ENCODE results near the gene SSH3.
A peak's percentile ranks its signal among the peaks of the same experiment; 100 is the strongest.

SSH3 gene

DNA sequence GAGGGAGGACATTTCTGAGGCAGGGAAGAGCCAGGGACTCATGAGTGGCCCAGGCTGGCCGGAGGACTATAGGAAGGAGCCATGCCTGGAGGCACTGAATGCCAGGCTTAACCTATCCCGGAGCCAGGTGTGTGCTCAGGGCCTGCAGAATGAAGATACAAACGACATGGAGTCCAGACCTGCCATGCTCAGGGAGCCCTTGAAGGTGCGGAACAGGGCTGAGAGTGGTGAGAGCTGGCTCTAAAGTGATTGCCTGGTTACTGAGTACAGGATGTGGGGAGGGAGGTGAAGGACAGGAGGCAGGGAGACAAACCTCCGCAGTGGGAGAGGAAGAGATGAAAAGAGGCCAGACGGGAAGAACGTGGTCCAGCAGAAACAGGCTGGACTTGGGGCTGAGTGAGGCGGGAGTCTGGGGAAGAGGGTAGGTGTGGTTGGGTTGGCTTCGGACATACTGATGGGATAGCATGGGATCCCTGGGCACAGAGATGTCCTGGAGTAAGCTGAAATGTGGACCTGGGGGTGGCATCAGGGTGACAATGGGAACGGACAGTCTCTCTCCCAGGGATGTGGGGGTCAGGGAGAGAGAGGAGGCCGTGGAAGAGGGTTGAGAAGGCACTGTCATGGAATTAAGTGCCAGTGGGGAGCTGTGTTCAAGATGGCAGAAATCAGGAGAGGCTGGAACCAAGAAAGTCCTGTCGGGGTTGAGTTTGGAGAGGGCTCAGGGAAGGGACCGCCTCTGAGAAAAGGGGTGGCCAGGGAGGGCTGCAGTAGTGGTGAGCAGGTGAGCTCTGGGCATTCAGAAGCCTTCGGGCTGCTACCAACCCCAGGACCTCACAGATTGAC, 15.8 kb upstream of the SSH3 start:
- Histone ChIP-seq H3K27me3 (ENCODE audit: control insufficient read depth, insufficient read depth, low read length) (no peaks in the 10 kb centered on the region), H3K4me3 (ENCODE audit: low read length) (peak overlapping the region; percentile 73), H3K36me3 (ENCODE audit: control insufficient read depth, insufficient read depth, low read length) (peaks cover 32% of the 10 kb centered on the region), H3K4me1 (ENCODE audit: control insufficient read depth, insufficient read depth, low read length) (peaks cover 18% of the 10 kb centered on the region), H3K9ac (ENCODE audit: low read length) (peak overlapping the region; percentile 61), H3K27ac (ENCODE audit: low read depth, low read length) (peak overlapping the region; percentile 94)

DNA sequence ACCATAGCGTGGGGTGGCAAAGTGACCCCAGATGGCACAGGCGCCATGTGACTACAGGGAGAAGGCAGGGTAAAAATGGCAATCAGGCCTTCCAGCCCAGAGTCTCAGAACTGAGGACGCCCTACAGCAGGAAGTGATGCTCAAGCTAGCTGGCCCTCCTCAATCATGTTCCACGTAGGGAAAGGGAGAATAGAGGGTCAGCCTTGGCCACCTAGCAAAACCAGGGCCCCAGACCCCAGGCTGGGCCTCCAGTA, 15.2 kb upstream of the SSH3 start:
- Histone ChIP-seq H3K4me1 (ENCODE audit: control insufficient read depth, insufficient read depth, low read length) (peaks cover 18% of the 10 kb centered on the region), H3K27ac (ENCODE audit: low read depth, low read length) (peak overlapping the region; percentile 94)

DNA sequence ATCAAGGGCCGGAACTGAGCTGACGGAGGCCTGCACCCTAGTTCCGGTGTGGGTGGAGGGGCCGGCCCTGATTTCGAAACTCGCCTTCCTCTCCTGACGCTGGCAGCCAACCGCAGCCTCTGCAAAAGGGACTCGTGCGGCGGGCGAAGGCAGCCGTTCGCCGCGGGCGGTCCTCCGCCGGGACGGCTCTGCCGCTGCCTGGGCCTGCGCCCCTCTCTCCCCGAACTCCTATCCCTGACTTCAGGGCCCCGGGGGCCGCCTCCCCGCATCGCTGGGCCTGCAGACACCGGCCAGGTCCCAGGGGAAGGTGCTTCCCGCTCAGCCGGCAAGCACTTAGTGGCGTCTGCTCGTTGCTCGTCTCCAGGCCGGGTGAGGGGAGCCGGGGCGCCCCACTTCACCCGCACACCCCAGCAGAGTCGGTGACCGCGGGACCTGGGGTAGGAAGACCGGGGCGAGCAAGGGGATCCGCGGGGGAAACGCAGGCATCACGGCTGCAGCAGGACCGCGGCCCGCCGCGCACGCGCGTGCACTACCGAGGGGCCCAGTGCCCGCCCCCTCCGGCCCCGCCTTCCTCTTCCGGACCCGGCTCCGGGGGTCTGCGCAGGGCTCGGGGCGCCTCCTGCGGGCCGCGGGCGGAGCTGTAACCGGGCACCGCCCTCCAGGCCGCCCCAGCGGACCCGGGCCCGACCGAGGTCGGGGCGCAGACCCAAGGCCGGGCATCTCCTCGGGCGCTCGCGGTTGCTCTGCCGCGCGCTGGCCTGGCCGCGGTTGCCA, 14.7 kb upstream of the SSH3 start:
- H3K27me3 ChIP-seq (ENCODE audit: control insufficient read depth, insufficient read depth, low read length): no peaks in the 10 kb centered on the region
- peaks cover 18% of the 10 kb centered on the region for H3K4me1 ChIP-seq (ENCODE audit: control insufficient read depth, insufficient read depth, low read length)
- peaks cover 22% of the 10 kb centered on the region for H3K36me3 ChIP-seq (ENCODE audit: control insufficient read depth, insufficient read depth, low read length)
- H3K27ac ChIP-seq (ENCODE audit: low read depth, low read length): peak overlapping the region; percentile 94
- peak overlapping the region; percentile 61 for H3K9ac ChIP-seq (ENCODE audit: low read length)
- H3K4me3 ChIP-seq (ENCODE audit: low read length): peak overlapping the region; percentile 73

More for the DNA sequence above, 15.2 kb upstream of the SSH3 start:
- H3K9ac ChIP-seq (ENCODE audit: low read length): peak overlapping the region; percentile 61
- peak overlapping the region; percentile 73 for H3K4me3 ChIP-seq (ENCODE audit: low read length)
- H3K27me3 ChIP-seq (ENCODE audit: control insufficient read depth, insufficient read depth, low read length): no peaks in the 10 kb centered on the region
- H3K36me3 ChIP-seq (ENCODE audit: control insufficient read depth, insufficient read depth, low read length): peaks cover 27% of the 10 kb centered on the region

DNA sequence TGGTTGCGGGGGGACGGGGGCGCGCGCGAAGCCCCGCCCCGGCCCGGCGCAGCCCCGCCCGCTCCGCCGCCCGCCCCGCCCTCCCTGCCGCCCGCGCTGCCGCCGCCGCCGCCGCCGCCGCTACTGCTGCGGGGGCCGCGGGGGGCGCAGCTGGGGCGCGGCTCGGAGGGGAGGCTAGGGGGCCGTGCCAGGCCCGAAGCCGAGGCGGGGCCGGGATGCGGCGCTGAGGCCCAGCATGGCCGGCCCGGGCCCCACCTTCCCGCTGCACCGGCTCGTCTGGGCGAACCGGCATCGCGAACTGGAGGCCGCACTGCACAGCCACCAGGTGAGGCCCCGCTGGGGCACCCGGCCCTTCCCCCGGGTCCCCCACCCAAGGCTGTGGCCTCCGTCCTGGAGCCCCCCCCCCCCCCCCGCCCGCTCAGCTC, 14.1 kb upstream of the SSH3 start, which contains the start of gene ANKRD13D:
Gene ANKRD13D, plus strand, starts transcription at position 78 of the 425 bp plus-strand sequence. Its CDS starts 158 bp downstream, at position 236.
- Histone ChIP-seq H3K27me3 (ENCODE audit: control insufficient read depth, insufficient read depth, low read length) (no peaks in the 10 kb centered on the region), H3K36me3 (ENCODE audit: control insufficient read depth, insufficient read depth, low read length) (peaks cover 16% of the 10 kb centered on the region), H3K27ac (ENCODE audit: low read depth, low read length) (peak within 1 kb of the TSS; percentile 94), H3K9ac (ENCODE audit: low read length) (peak within 1 kb of the TSS; percentile 61), H3K4me3 (ENCODE audit: low read length) (peak within 1 kb of the TSS; percentile 73), H3K4me1 (ENCODE audit: control insufficient read depth, insufficient read depth, low read length) (peaks cover 18% of the 10 kb centered on the region)

DNA sequence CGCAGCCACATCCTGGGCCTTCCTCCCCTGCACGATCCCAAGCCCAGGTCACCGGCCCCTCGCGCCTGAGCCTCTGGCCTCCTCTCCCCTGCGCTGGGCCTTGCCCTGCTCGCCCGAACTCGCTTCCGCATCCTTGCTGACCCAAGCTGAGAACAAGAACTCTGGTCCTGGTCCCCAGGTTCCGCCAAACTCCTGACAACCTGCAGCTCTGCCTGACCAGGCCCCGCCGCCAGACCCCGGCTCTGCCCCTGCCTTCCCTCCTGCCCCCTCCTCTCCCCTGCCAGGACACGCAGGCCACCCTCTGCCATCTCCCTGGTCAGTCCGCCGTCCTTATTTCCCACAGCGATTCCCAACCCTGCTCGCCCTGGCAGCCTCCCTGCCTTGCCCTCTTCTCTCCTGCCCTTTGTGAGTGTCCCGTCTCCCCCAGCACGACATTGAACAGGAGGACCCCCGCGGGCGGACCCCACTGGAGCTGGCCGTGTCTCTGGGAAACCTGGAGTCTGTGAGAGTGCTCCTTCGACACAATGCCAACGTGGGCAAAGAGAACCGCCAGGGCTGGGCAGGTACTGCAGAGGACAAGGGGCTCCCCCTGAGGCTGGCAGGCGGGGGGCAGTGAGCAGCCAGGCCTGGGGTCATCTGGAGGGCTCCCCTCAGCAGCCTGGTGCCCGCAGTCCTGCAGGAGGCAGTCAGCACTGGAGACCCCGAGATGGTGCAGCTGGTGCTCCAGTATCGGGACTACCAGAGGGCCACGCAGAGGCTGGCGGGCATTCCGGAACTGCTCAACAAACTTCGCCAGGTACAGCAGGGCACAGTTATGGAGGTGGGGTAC, 13.5 kb upstream of the SSH3 start:
- Histone ChIP-seq H3K4me3 (ENCODE audit: low read length) (peak overlapping the region; percentile 44), H3K9ac (ENCODE audit: low read length) (peak overlapping the region; percentile 29), H3K36me3 (ENCODE audit: control insufficient read depth, insufficient read depth, low read length) (peaks cover 16% of the 10 kb centered on the region), H3K4me1 (ENCODE audit: control insufficient read depth, insufficient read depth, low read length) (peaks cover 18% of the 10 kb centered on the region), H3K27me3 (ENCODE audit: control insufficient read depth, insufficient read depth, low read length) (no peaks in the 10 kb centered on the region), H3K27ac (ENCODE audit: low read depth, low read length) (peak overlapping the region; percentile 69)

DNA sequence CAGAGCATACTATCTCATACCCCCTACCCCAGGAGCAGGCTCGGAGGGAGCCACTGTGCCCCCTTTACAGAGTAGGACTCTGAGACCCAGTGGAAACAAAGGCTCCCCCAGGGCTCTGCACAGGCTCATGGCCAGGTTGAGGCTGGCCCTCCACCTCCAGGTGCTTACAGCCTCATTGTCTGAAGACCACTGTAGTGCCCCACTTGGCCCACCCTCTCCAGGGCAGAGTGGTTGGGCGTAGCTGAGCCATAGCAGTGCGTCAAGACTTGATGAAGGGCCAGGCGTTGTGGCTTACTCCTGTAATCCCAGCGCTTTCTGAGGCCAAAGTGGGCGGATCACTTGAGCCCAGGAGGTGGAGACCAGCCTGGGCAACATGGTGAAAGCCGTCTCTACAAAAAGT, 12.5 kb upstream of the SSH3 start:
- Histone ChIP-seq H3K36me3 (ENCODE audit: control insufficient read depth, insufficient read depth, low read length) (peaks cover 13% of the 10 kb centered on the region), H3K4me1 (ENCODE audit: control insufficient read depth, insufficient read depth, low read length) (peaks cover 18% of the 10 kb centered on the region), H3K27me3 (ENCODE audit: control insufficient read depth, insufficient read depth, low read length) (no peaks in the 10 kb centered on the region), H3K27ac (ENCODE audit: low read depth, low read length) (peak overlapping the region; percentile 69), H3K9ac (ENCODE audit: low read length) (peak overlapping the region; percentile 32), H3K4me3 (ENCODE audit: low read length) (no peak overlapping the region)

DNA sequence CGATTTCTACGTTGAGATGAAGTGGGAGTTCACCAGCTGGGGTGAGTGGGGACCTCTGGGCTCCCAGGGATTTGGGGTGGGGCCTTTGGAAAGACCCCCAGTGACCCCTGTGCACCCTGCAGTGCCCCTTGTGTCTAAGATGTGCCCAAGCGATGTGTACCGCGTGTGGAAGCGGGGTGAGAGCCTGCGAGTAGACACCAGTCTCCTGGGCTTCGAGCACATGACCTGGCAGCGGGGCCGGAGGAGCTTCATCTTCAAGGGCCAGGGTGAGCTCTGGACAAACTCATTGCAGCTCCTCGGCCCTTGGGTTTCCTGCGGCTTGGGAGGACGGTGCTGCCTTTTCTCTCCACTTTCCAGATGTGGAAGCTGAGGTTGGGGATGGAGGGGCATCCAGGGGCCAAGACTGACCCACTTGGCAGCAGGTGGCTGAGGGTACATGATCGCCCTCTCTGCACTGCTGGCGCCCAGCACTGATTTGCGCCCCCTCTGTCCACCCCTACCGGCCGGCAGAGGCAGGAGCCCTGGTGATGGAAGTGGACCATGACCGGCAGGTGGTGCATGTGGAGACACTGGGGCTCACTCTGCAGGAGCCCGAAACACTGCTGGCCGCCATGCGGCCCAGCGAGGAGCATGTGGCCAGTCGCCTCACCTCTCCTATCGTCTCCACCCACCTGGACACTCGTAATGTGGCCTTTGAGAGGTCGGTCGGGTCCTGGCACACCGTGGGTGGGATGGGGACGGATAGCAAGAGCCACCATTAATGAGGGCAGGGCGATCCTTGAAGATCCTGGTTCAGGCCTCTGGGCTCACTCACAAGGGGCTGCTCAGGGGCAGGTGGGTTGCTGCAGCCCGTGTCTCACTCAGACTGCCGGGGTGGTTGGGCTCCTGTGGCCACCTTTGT, 11.6 kb upstream of the SSH3 start:
- no peaks in the 10 kb centered on the region for H3K27me3 ChIP-seq (ENCODE audit: control insufficient read depth, insufficient read depth, low read length)
- peak overlapping the region; percentile 3 for H3K27ac ChIP-seq (ENCODE audit: low read depth, low read length)
- H3K36me3 ChIP-seq (ENCODE audit: control insufficient read depth, insufficient read depth, low read length): peaks cover 12% of the 10 kb centered on the region
- H3K4me3 ChIP-seq (ENCODE audit: low read length): no peak overlapping the region
- H3K4me1 ChIP-seq (ENCODE audit: control insufficient read depth, insufficient read depth, low read length): peaks cover 18% of the 10 kb centered on the region
- no peak overlapping the region for H3K9ac ChIP-seq (ENCODE audit: low read length)

DNA sequence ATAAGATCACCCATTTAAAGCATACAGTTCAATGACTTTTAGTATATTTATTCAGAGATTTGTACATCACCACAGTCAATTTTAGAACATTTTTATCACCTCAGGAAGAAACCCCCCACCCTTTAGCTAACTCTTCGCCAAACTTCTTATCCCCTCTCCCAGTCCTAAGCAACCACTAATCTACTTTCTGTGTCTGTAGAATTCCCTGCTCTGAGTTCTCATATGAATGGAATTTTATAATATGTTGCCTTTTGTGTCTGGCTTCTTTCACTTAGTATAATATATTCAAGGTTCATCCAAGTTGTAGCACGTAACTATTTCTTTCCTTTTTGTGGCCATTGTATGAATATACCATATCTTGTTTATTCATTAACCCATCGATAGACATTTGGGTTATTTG, 10.7 kb upstream of the SSH3 start:
- H3K9ac ChIP-seq (ENCODE audit: low read length): no peak overlapping the region
- no peak overlapping the region for H3K27ac ChIP-seq (ENCODE audit: low read depth, low read length)
- no peaks in the 10 kb centered on the region for H3K27me3 ChIP-seq (ENCODE audit: control insufficient read depth, insufficient read depth, low read length)
- no peak overlapping the region for H3K4me3 ChIP-seq (ENCODE audit: low read length)
- H3K36me3 ChIP-seq (ENCODE audit: control insufficient read depth, insufficient read depth, low read length): peaks cover 12% of the 10 kb centered on the region
- peaks cover 14% of the 10 kb centered on the region for H3K4me1 ChIP-seq (ENCODE audit: control insufficient read depth, insufficient read depth, low read length)

DNA sequence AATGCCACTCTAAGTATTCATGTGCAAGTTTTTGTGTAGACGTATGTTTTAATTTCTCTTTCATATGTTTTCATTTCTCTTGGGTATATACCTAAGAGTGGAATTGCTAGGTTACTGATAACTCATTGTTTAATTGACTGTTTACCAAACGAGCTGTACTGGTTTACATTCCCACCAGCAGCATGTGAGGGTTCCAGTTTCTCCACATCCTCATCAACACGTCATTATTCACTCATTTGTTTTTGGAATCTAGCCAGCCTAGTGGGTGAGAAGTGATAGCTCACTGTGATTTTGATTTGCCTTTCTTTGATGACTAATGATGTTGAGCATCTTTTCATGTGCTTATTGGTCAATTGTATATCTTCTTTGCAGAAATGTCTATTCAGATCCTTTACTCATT, 10.2 kb upstream of the SSH3 start:
- H3K4me3 ChIP-seq (ENCODE audit: low read length): no peak overlapping the region
- peaks cover 12% of the 10 kb centered on the region for H3K36me3 ChIP-seq (ENCODE audit: control insufficient read depth, insufficient read depth, low read length)
- peaks cover 10% of the 10 kb centered on the region for H3K4me1 ChIP-seq (ENCODE audit: control insufficient read depth, insufficient read depth, low read length)
- H3K27me3 ChIP-seq (ENCODE audit: control insufficient read depth, insufficient read depth, low read length): no peaks in the 10 kb centered on the region
- H3K9ac ChIP-seq (ENCODE audit: low read length): no peak overlapping the region
- H3K27ac ChIP-seq (ENCODE audit: low read depth, low read length): no peak overlapping the region

DNA sequence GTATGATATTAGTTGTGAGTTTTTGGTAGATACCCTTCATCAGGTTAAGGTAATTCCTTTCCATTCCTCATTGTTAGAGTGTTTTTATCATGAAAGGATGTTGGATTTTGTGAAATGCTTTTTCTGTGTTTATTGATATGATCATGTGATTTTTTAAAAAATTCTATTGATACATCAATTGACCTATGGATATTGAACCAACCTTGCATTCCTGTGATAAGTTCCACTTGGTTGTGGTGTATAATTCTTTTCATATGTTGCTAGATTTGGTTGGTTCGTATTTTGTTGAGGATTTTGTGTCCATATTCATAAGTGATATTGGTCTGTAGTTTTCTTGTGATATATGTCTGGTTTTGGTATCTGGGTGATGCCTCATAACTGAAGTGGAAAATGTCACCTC, 7.5 kb upstream of the SSH3 start:
- Histone ChIP-seq H3K27ac (ENCODE audit: low read depth, low read length) (no peak overlapping the region), H3K4me3 (ENCODE audit: low read length) (no peak overlapping the region), H3K27me3 (ENCODE audit: control insufficient read depth, insufficient read depth, low read length) (no peaks in the 10 kb centered on the region), H3K4me1 (ENCODE audit: control insufficient read depth, insufficient read depth, low read length) (no peaks in the 10 kb centered on the region), H3K36me3 (ENCODE audit: control insufficient read depth, insufficient read depth, low read length) (peaks cover 19% of the 10 kb centered on the region), H3K9ac (ENCODE audit: low read length) (no peak overlapping the region)

DNA sequence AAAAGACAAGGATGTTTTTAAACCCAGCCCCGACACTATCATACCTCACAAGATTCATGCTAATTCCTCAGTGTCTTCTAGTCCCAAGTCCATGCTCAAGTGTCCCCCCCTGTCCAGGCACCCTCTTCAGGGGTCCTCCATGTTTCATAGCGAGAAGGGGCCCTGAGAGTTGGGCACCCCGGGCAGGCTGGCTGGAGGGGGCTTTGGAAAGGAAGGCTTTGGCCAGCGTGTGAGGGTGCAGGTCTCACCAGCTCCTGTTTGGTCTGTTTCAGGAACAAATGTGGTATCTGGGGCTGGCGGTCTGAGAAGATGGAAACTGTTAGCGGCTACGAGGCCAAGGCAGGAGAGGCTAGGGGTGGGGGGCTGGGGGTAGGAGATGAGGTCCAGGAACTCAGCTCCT, 4.5 kb upstream of the SSH3 start:
- H3K27me3 ChIP-seq (ENCODE audit: control insufficient read depth, insufficient read depth, low read length): no peaks in the 10 kb centered on the region
- no peak overlapping the region for H3K27ac ChIP-seq (ENCODE audit: low read depth, low read length)
- H3K36me3 ChIP-seq (ENCODE audit: control insufficient read depth, insufficient read depth, low read length): peaks cover 17% of the 10 kb centered on the region
- no peak overlapping the region for H3K9ac ChIP-seq (ENCODE audit: low read length)
- H3K4me1 ChIP-seq (ENCODE audit: control insufficient read depth, insufficient read depth, low read length): peaks cover 4% of the 10 kb centered on the region
- H3K4me3 ChIP-seq (ENCODE audit: low read length): no peak overlapping the region
